Hepatocyte (in vitro differentiated cells): ENCODE data around the gene RAMP3. TPM values are rescaled to one million over a fixed set of nuclear protein-coding genes. Genes with fewer than 3 reads are reported as not detected.

Source experiments
- DNase-seq: peaks from one replicate; pipeline ENCODE4 v3.0.0-alpha.2; 2016; ENCODE audit warnings: low spot score
- H2AFZ ChIP-seq: fragments of 200-600 bp; sonication (generic); 2 replicates; pipeline ENCODE4 v1.6.0; 2016; ENCODE audit warnings: antibody characterized with exemption, mild to moderate bottlenecking
- H3K27ac ChIP-seq: fragments of 200-600 bp; sonication (generic); 2 replicates; pipeline ENCODE4 v1.5.1; 2016; ENCODE audit warnings: mild to moderate bottlenecking
- H3K27me3 ChIP-seq: fragments of 200-600 bp; sonication (generic); 2 replicates; pipeline ENCODE4 v1.6.1; 2016
- H3K36me3 ChIP-seq: fragments of 200-600 bp; sonication (generic); replicated peaks from 2 replicates; pipeline ENCODE4 v1.5.1; 2016; ENCODE audit warnings: low read depth; ENCODE audit not compliant: insufficient read depth
- H3K4me1 ChIP-seq: fragments of 200-600 bp; sonication (generic); 2 replicates; pipeline ENCODE4 v1.5.1; 2016; ENCODE audit warnings: mild to moderate bottlenecking, moderate library complexity; ENCODE audit not compliant: insufficient read depth
- H3K4me2 ChIP-seq: fragments of 200-600 bp; sonication (generic); 2 replicates; pipeline ENCODE4 v1.6.0; 2016
- H3K4me3 ChIP-seq: fragments of 200-600 bp; sonication (generic); 2 replicates; pipeline ENCODE4 v1.5.1; 2016; ENCODE audit warnings: mild to moderate bottlenecking
- H3K79me2 ChIP-seq: fragments of 200-600 bp; sonication (generic); 2 replicates; pipeline ENCODE4 v1.6.0; 2017; ENCODE audit warnings: mild to moderate bottlenecking
- H3K9me2 ChIP-seq: fragments of 200-600 bp; sonication (generic); replicated peaks from 2 replicates; pipeline ENCODE4 v1.6.0; 2017; ENCODE audit warnings: mild to moderate bottlenecking; ENCODE audit not compliant: insufficient read depth
- H3K9me3 ChIP-seq: fragments of 200-600 bp; sonication (generic); 2 replicates; pipeline ENCODE4 v1.5.1; 2016; ENCODE audit warnings: low read depth, mild to moderate bottlenecking
- H4K20me1 ChIP-seq: fragments of 200-600 bp; sonication (generic); 2 replicates; pipeline ENCODE4 v1.6.0; 2016; ENCODE audit warnings: mild to moderate bottlenecking; ENCODE audit not compliant: insufficient read depth, poor library complexity, severe bottlenecking
- CTCF ChIP-seq: fragments of 200-600 bp; sonication (generic); IDR thresholded peaks from 2 replicates; pipeline ENCODE4 v1.5.1; 2016; ENCODE audit warnings: antibody characterized with exemption, mild to moderate bottlenecking; ENCODE audit not compliant: poor library complexity
- EZH2 ChIP-seq: fragments of 200-600 bp; sonication (generic); IDR thresholded peaks from 2 replicates; pipeline ENCODE4 v1.6.1; 2016; ENCODE audit warnings: antibody characterized with exemption, mild to moderate bottlenecking, borderline replicate concordance
- EZH2phosphoT487 ChIP-seq: fragments of 200-600 bp; sonication (generic); IDR thresholded peaks from one replicate; pipeline ENCODE4 v1.6.1; 2018; ENCODE audit warnings: antibody characterized with exemption, mild to moderate bottlenecking, low read depth, moderate library complexity; ENCODE audit not compliant: unreplicated experiment, severe bottlenecking
- WGBS: methylation state at CpG from one replicate; pipeline ENCODE4 v1.1.6; 2016; ENCODE audit warnings: low lambda C conversion rate; ENCODE audit errors: missing lambda C conversion rate; 5-methylcytosine and 5-hydroxymethylcytosine counted together
- polyA plus RNA-seq: library from polyadenylated mRNA; unstranded; fragments of >200 nt; fragmentation: Nextera tagmentation; extraction: Ambion mirVana; gene quantifications from 2 replicates; pipeline ENCODE4 v1.2.1, GENCODE V29; 2016
- total RNA-seq: library from RNA; depleted of rRNA; stranded (reverse); fragments of >200 nt; gene quantifications from 2 replicates; pipeline ENCODE4 v1.2.3, GENCODE V29; 2014

Gene RAMP3
- total and polyA plus RNA-seq, 2 experiments from 2014 or later, result not detected

DNA sequence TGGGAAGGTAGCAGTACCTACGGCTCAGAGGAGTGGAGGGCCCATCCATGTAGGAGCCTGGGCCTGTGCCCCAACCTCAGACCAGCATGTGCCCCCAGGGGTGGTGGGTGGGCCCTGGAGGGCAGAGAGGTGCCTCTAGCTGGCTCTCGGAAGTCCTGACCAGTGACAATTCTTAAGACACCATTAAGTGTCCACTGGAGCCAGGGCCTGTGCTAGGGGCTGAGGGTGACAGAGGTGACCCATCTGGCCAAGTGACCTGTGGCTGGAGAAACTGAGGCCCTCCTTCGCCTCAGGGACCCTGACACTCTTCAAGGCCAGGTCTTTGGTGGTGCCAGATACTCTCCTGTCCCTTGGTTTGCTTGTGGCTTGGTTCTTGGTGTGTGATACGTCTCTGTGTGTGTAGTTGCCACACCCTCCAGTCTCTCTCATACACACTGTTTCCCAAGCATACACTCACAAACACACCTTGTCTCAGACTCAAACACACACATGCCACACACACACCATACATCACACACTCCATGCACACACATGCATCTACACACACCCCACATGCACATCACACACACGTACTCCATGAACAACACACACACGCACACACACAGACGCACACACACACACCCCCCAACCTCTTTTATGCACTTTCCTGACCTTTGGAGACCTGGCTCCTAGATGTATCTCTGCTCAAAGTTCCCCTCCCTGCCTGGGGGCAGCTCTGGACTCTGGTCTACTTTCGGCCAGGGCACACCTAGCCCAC, 897 bp upstream of the RAMP3 start:
- Histone ChIP-seq H3K9me2 (no peaks in the 10 kb centered on the region), H3K27ac (no peak overlapping the region), H3K4me2 (no peak overlapping the region), H3K79me2 (no peaks in the 10 kb centered on the region), H3K27me3 (peaks cover 37% of the 10 kb centered on the region), H3K9me3 (no peaks in the 10 kb centered on the region), H4K20me1 (no peaks in the 10 kb centered on the region), H3K4me1 (no peaks in the 10 kb centered on the region), H3K36me3 (no peaks in the 10 kb centered on the region), H2AFZ (no peak overlapping the region), H3K4me3 (no peak overlapping the region)
- 92% methylated on average over 7 of the region's 8 CpGs for WGBS
- no peak for DNase-seq
- TF ChIP-seq EZH2phosphoT487 (no peak), CTCF (no peak), EZH2 (no peak)

GRCh38 chr7:45157286-45157652, 322 bp upstream of the RAMP3 start:
- Histone ChIP-seq H3K9me2 (no peaks in the 10 kb centered on the region), H3K4me3 (no peak overlapping the region), H3K27ac (no peak overlapping the region), H2AFZ (no peak overlapping the region), H3K4me2 (peak overlapping the region; percentile 78), H3K36me3 (no peaks in the 10 kb centered on the region), H3K79me2 (no peaks in the 10 kb centered on the region), H4K20me1 (no peaks in the 10 kb centered on the region), H3K27me3 (peaks cover 37% of the 10 kb centered on the region), H3K9me3 (no peaks in the 10 kb centered on the region), H3K4me1 (no peaks in the 10 kb centered on the region)
- no peak for DNase-seq
- 9% methylated on average over 6 of the region's 14 CpGs for WGBS
- peak; percentile 8 for TF ChIP-seq EZH2
- no peak for TF ChIP-seq CTCF
- TF ChIP-seq EZH2phosphoT487, result no peak

DNA sequence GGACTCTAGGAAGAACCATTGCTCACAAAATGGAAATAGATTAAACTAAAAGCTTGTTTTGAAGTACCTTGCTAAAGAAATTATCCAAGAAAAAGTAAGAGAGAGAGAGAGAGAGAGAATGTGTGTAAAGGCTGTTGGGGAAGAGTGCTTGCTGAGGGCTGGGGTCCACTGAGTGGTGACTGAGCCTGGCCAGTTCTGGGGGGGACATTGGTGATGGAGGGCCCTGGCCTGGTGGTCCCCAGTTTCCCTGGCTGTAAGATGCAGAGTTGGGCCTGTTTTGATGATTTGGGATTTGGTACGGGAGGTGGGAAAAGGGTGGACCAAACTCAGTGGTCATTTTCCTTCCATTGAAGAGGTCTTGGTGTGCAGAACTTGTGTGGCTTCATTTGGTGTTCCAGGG, 880 bp downstream of the RAMP3 start:
- Histone ChIP-seq H3K36me3 (no peaks in the 10 kb centered on the region), H3K4me2 (no peak overlapping the region), H3K79me2 (no peaks in the 10 kb centered on the region), H4K20me1 (no peaks in the 10 kb centered on the region), H3K4me1 (no peaks in the 10 kb centered on the region), H3K27me3 (peaks cover 37% of the 10 kb centered on the region), H2AFZ (no peak overlapping the region), H3K9me2 (no peaks in the 10 kb centered on the region), H3K27ac (no peak overlapping the region), H3K4me3 (no peak overlapping the region), H3K9me3 (no peaks in the 10 kb centered on the region)
- no peak for DNase-seq
- 100% methylated on average over 1 of the region's 1 CpG for WGBS
- TF ChIP-seq CTCF (no peak), EZH2phosphoT487 (no peak), EZH2 (no peak)
